ENCODE data around the gene PRR13. TPM values are rescaled to one million over a fixed set of nuclear protein-coding genes. Genes with fewer than 3 reads are reported as not detected.
A peak's percentile ranks its signal among the peaks of the same experiment; 100 is the strongest.

PRR13 gene
- total RNA-seq, 1 donor from 2014 or later = 29.0 TPM

GRCh38 chr12:53465679-53466078 is 24.1 kb downstream of the PRR13 start:
- no peaks in the 10 kb centered on the region for H3K27me3 ChIP-seq (ENCODE audit: control insufficient read depth, insufficient read depth, low read length)
- H3K4me3 ChIP-seq (ENCODE audit: low read depth, low read length) = no peak overlapping the region
- peaks cover 51% of the 10 kb centered on the region for H3K36me3 ChIP-seq (ENCODE audit: control insufficient read depth, insufficient read depth, low read length)
- no peak for TF ChIP-seq CTCF (IDR thresholded peaks at IDR 0.05; ENCODE audit: insufficient read depth, low read length, severe bottlenecking)
- no peak for DNase-seq (ENCODE audit: low read depth)
- FAIRE-seq = no peak

- TF ChIP-seq CTCF (IDR thresholded peaks at IDR 0.05; ENCODE audit: insufficient read depth, low read length, severe bottlenecking) = no peak
- H3K27me3 ChIP-seq (ENCODE audit: control insufficient read depth, insufficient read depth, low read length) = no peaks in the 10 kb centered on the region
- DNase-seq (ENCODE audit: low read depth) (peak; percentile 88), FAIRE-seq (peak; percentile 50)
- H3K4me3 ChIP-seq (ENCODE audit: low read depth, low read length) = no peak overlapping the region
- H3K36me3 ChIP-seq (ENCODE audit: control insufficient read depth, insufficient read depth, low read length) = peaks cover 44% of the 10 kb centered on the region
These were observed 25.1 kb downstream of the PRR13 start for GRCh38 chr12:53466640-53467039.

- Histone ChIP-seq H3K4me3 (ENCODE audit: low read depth, low read length) (no peak overlapping the region), H3K36me3 (ENCODE audit: control insufficient read depth, insufficient read depth, low read length) (peaks cover 47% of the 10 kb centered on the region), H3K27me3 (ENCODE audit: control insufficient read depth, insufficient read depth, low read length) (no peaks in the 10 kb centered on the region)
- no peak for FAIRE-seq
- TF ChIP-seq CTCF (IDR thresholded peaks at IDR 0.05; ENCODE audit: insufficient read depth, low read length, severe bottlenecking) = no peak
- DNase-seq (ENCODE audit: low read depth) = no peak
These were observed 25.5 kb downstream of the PRR13 start for GRCh38 chr12:53467082-53467481.

GRCh38 chr12:53467880-53468279 is 26.3 kb downstream of the PRR13 start:
- Histone ChIP-seq H3K27me3 (ENCODE audit: control insufficient read depth, insufficient read depth, low read length) (no peaks in the 10 kb centered on the region), H3K4me3 (ENCODE audit: low read depth, low read length) (no peak overlapping the region), H3K36me3 (ENCODE audit: control insufficient read depth, insufficient read depth, low read length) (peaks cover 43% of the 10 kb centered on the region)
- no peak for TF ChIP-seq CTCF (IDR thresholded peaks at IDR 0.05; ENCODE audit: insufficient read depth, low read length, severe bottlenecking)
- no peak for DNase-seq (ENCODE audit: low read depth)
- no peak for FAIRE-seq

GRCh38 chr12:53468282-53468681 is 26.7 kb downstream of the PRR13 start:
- no peaks in the 10 kb centered on the region for H3K27me3 ChIP-seq (ENCODE audit: control insufficient read depth, insufficient read depth, low read length)
- FAIRE-seq (no peak), DNase-seq (ENCODE audit: low read depth) (no peak)
- peaks cover 40% of the 10 kb centered on the region for H3K36me3 ChIP-seq (ENCODE audit: control insufficient read depth, insufficient read depth, low read length)
- H3K4me3 ChIP-seq (ENCODE audit: low read depth, low read length) = no peak overlapping the region
- TF ChIP-seq CTCF (IDR thresholded peaks at IDR 0.05; ENCODE audit: insufficient read depth, low read length, severe bottlenecking) = no peak

GRCh38 chr12:53472056-53472582 is 30.6 kb downstream of the PRR13 start:
- Histone ChIP-seq H3K27me3 (ENCODE audit: control insufficient read depth, insufficient read depth, low read length) (no peaks in the 10 kb centered on the region), H3K4me3 (ENCODE audit: low read depth, low read length) (no peak overlapping the region), H3K36me3 (ENCODE audit: control insufficient read depth, insufficient read depth, low read length) (peaks cover 47% of the 10 kb centered on the region)
- FAIRE-seq = no peak
- no peak for DNase-seq (ENCODE audit: low read depth)
- TF ChIP-seq CTCF (IDR thresholded peaks at IDR 0.05; ENCODE audit: insufficient read depth, low read length, severe bottlenecking) = no peak
